CD4-positive, alpha-beta T cell treated with Interferon gamma for 1 hour (primary cell): ENCODE measurements around the gene SNAI3.

Source experiments
- DNase-seq: peaks from one replicate; pipeline ENCODE4 v3.0.0-alpha.2; 2020

Gene SNAI3

DNA sequence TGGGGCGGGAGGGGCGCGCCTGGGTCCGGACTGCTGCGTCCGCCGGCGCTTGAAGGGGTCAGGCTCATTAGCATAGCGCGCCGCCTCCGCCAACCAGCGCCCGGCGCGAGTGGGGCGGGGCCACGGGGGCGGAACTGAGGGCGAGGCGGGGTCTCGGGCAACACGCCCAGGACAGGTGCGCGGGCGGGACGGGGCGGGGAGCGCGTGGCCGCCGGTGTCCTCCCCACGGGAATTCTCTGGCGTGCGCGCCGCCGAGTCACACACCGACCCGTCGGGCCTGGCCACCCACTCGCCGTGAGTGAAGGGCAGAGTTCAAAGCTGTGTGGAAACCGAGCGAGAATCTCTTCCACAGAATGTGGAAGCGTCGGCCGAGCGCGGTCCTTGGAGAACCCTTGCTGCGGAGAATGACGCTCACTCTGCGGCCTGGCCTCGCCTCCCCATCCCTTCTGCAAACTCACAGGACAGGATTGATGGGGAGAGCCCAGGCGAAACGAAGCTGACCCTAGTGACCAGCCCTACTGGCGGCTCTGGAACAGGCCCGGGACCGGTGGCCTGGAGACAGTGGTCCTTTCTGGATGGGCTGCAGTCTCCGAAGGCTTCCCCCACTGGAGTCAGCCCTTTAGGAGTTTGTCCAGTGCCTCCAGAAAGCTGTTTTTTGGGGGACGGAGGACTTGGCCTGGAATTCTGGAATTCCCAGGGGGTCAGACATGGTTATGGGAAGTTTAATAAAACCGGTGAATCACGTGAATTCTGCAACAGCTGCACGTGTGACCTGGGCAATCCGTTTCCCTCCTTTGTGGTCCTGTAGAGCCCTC, at the start of gene SNAI3:
TSS of gene SNAI3 (minus strand) at position 69 of the 815 bp plus-strand sequence. CDS start 101 bp downstream, outside the sequence.
- DNase-seq, result peak; percentile 80

DNA sequence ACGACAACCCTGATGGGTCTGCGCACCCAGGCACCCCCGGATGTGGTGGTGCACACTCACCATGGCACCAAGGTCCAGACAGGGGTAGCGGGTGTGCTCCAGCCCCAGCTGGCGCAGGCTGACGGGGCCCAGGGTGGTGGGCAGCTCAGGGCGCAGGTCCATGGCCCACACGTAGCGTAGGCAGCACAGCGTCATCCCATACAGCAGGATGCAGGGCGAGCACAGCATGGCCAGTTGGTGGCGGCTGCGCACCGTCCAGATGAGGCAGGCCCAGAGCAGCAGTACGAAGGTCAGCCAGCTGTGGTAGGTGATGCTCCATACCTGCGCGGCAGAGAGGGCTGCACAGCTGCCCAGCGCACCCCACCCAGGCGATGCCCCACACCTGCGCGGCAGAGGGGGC, 49.8 kb upstream of the SNAI3 start:
- no peak for DNase-seq

DNA sequence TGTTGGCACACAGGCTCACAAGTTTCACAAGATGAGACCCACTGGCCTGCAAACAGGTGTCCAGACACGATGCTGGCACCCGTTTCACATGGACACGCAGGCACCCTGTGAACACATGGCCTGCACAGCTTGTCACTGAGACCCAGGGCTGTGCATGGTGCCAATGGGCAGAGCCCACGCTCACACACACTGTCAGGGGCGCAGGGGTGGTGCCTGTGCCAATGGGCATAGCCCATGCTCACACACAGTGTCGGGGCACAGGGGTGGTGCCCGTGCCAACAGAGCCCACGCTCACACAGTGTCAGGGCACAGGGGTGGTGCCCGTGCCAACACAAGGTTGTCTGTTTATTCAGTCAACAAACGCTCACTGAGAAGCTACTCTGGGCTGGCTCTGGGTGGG, 49.3 kb upstream of the SNAI3 start:
- DNase-seq, result no peak

DNA sequence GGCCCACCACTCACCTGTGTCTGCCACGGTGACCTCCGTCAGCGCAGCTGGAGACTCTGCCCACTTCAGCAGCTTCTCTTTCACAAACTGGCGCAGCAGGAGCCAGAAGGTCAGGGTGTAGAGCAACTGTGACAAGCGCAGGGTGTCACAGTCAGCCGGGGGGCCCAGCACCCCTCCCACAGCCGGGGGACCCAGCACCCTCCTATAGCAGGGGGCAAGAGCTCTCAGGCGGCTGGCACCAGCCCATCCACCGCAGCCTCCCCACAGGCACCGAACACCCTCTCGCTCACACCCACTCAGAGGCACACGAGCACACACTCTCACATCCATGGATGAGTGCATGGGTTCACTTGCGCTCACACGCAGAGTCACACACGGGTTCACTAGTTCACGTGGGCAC, 48.8 kb upstream of the SNAI3 start:
- DNase-seq, result no peak

DNA sequence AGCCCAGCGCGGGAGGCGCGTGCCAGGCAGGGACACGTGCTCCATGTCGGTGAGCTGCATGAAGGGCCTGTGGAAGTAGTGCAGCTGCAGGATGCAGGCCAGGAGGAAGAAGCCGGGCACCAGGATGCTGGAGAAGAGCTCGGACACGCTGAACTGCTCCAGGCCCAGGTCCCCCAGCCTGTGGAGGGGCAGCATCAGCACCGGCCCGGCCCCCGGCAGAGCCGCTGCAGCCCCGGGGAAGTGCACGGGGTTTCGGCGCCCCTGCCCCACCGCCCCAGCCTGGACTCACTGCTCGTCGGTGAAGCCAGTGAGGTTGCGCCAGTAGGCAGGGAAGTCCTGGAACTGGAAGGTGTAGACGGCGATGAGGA, 48.0 kb upstream of the SNAI3 start:
- no peak for DNase-seq

DNA sequence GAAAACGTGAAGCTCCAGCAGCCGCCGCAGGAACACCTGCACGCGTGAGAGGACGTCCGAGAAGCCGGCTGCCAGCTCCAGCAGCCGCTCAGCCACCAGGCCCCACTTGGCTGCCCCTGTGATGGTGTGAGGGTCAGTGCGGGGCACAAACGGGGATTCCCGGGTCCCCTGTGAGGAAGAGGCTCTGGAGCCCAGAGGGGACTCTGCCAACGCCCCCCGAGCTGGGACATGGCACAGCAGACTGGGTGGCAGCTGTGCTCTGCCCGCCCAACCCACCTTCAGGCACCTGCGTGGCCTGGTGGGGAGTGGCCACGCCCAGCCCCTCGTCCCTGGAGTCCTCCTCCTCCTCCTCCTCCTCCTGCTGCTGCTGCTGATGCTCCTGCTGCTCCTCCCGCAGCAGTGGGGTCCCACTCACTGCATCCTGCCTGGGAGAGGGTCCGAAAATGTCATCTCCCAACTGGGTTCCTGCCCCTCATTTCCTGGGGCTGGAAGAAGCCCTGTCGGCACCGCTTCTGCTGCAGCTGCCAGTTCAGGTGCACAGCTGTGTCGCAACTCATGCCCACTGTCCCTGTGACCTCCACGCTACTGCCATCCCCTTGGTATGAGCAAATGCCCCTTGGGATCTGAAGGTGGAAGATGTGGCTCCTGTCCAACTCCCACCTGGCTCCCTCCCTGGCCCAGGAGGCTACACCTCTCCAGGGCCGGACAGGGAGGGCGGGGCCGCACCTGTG, 47.5 kb upstream of the SNAI3 start:
- DNase-seq, result no peak

DNA sequence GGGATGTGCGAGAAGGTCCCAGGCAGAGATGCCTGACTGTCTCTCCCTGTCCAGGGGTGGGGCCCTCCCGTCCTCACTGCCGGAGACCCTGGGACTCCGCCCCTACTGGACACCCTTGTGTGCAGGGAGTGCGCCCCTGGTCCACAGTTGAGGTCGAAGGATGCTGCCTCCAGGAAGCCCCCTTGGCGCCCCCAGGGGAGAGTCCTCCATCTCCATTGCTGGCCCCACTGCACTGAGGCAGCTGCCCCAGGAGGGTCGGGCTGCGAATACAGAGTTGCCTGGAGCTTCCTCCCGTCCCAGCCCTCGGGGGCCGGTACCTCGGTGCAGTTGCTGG, 46.6 kb upstream of the SNAI3 start:
- no peak for DNase-seq

DNA sequence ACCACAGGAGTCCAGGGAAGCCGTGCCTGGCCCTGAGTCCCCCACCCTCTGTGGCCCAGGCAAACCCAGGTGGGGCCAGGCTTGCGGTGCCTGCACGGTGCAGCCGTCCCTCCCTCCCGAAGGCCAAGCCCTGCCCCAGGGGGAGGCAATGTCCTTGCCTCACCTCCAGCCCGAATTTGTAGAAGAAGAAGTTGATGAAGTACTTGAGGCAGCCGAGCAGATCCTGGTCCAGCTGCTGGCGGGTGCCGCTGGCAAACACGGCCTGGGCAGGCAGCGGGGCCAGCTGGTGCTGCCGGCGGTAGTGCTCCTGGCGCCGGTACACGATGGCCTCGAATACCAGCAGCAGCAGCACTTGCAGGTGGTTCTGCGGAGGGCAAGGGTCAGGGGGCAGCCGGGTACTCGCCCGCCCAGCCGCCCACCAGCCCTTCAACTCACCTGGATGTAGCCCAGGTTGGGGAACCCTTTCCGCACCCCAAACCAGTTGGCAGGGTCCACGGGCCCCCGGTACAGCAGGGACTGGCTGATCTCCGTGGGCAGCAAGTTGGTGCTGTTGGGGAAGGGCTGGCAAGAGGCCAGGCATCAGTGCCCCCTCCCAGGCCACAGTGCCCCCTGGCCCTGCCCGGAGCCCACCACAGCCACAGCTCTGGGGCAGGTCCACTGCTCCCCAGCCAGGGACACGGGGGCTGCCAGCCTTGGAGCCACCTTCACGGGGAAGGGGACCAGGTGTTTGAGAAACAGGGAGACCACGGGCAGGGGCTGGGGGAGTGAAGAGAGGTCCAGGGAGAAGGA, 46.1 kb upstream of the SNAI3 start:
- no peak for DNase-seq

DNA sequence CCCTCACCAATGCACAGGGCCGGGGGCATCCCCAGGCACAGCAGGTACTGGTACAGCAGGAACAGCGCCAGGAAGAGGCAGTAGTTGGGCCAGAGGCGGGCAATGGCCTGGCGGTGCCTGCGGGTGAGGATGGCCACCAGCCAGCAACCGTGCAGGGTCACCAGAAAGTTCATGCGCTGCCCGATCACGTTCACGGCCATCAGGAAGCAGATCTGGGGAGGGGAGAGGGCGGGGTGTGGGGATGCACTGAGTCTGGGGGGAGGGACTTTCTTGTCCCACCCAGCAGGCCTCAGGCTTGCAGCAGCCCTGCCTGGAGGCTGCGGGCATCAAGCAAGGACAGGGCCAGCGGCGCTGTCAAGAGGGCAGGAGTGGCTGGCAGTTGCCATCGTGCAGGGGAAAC, 45.4 kb upstream of the SNAI3 start:
- no peak for DNase-seq

DNA sequence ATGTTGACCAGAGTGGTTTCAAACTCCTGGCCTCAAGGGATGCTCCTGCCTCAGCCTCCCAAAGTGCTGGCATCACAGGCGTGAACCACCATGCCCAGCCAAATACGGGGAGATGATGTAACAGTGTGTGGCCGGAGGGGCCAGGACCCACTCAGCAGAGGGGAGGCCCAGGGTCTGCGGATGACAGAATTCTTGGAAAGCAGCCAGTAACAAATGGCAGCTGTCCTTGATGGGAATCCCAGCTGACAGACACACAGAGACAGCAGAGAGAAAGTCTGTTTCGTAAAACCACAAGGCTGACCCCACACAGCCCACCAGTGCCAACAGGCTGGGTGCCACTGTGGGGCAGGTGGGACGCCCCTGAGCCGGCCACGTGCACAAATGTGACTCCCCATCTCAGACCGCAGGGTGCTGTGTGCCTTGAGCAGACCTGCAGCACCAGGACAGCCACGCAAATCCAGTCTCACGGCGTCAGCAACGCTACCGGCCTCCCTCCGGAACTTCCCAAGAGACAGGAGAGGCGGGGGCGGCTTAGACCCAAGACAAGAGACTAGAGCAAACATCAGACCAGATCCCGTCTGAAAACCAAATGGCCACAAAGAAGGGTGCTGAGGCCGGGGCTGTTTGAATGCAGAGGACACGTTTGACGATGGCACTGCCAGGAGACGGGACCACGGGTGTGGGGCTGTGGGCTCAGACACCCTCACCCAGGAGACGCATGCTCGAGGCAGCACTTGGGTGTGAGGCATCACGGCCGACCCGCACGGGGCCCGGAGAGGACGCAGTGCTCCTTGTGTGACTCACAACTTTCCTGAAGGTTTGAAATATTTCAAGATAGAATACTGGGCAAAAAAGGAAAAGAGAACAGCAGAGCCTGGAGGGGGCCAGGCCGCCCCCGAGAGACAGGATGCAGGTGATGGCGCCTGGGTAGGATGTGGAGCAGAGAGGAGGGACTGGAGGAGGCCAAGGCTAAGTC, 44.6 kb upstream of the SNAI3 start:
- DNase-seq, result no peak

DNA sequence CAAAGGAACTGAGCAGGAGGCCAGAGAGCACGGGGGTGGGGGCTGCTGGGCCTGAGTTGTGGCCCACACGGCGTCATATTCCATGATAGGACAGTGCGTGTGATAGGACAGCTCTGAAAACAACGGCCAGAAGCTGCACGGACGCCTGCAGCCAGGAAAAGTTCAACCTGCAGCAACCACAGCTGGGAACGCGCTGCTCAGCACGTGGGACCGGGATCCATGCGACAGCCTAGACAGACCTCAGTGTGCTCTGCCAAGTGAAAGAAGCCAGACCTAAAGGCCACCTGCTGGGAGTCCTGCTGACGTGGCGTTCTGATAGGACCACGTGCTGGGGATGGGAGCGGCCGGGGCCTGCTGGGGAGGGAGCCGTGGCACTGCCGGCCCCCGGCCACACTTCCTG, 41.6 kb upstream of the SNAI3 start:
- no peak for DNase-seq

DNA sequence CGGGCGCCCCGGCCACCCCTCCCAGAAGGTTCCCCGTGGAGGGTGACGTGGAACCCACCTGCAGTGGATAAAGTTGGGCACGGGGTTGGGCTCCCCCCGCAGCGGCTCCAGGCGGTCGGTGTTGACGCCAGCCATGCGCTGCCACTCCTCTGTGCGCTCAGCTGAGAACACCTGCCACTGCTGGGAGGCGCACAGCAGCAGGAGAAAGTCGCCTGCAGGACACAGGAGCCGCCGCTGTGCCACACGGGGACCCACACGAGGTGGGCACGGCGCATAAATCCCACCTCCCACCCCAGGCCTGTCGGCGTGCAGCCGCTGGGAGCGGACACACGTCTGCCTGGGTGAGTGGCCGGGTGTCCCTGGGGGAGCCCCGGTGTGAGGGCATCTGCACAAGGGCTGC, 40.7 kb upstream of the SNAI3 start:
- DNase-seq, result no peak

DNA sequence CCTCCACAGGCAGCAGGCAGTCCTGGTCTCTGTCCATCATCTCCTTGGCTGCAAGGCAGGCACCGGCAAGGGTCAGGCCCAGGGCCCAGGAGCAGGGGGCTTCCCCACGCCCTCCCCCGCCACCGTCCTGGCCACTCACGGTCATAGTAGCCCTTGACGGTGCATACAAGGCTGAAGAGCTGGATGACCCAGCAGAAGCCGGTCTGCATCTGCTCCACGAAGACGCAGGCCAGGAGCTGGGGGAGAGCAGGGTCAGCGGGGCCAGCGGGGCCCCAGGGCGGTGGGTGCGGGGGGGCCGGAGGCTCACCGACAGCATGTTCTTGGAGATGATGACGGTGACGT, 40.1 kb upstream of the SNAI3 start:
- no peak for DNase-seq

DNA sequence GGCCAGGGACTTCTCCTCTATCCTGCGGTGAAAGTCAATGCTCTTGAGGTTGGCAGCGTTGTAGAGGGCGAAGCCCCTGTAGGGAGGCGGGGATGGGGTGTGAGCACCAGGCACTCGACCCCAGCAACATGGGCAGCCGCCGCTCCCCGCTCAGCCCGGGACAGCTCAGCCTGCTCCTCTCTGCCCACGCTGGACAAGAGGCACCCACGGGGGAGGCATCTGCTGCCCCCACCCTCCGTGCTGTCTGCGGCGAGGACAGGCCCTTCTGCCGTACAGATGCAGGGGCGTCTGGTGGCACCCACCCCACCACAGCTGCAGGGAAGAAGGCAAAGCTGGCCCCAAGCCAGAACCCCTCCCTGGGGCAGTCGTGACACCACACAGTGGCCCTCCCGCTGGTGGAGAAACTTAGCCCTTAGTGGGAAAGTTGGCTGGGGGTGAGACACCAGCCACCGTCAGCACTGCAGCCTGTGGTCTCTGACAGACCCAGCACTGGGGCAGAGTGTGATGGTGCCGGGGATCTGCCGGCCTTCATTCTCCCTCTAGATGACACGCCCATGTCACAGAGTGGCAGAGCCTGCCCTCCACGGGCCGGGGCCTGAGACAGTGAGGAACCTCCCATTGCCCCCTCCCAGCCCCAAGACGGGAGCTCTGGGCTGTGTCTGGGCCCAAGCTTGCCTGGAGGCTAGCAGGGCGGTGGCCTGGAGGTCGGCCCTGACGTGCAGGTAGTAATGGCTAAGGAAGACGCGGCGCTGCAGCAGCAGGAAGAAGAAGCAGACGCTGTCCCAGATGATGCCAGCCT, 39.5 kb upstream of the SNAI3 start:
- no peak for DNase-seq

DNA sequence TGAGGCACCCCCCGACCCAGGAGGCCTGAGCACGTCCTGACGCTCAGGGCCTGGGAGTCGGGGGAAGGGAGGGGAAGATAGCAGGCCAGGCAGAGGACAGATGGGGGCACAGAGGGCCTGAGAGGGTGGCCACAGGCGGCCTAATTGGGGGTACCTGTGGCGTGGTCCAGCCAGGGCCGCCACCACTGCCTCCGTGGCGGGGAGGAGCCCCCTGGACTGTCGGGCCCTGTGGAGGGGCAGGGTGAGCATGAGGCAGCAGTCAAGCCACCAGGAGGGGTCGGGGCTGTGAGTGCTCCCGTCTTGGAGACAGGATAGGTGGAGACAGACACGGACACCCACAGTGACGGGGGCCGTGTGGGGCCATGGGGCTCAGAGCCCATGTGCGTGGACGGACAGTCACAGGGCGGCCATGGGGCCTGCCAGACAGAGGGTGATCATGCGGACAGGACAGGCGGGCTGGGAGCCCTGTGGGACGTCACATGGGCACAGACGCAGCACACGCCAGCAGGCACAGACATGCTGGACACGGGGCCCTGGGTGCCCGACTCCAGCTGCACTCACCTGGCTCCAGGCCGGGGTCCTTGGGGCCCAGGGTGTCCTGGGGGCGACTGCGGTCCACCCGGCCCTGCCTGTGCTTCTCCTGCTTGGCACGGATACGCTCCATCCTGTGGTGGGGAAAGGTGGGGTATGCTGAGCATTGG, 38.7 kb upstream of the SNAI3 start:
- DNase-seq, result no peak

DNA sequence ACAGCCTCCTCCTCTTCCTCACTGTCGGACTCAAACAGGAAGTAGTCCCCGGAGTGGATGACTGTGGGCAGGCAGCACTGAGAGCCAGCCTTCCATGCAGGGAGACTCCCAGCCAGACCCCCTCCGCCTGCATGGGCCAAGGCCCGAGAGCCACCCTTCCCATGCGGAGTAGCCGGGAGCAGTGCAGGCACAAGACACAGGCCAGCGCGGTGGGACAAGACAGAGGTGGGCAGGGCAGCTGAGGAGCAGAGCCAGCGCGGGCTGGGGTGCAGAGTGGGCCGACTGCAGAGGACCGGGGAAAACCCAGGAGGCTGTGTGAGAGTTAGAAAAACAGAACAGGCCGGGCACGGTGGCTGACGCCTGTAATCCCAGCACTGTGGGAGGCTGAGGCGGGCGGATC, 37.6 kb upstream of the SNAI3 start:
- no peak for DNase-seq

DNA sequence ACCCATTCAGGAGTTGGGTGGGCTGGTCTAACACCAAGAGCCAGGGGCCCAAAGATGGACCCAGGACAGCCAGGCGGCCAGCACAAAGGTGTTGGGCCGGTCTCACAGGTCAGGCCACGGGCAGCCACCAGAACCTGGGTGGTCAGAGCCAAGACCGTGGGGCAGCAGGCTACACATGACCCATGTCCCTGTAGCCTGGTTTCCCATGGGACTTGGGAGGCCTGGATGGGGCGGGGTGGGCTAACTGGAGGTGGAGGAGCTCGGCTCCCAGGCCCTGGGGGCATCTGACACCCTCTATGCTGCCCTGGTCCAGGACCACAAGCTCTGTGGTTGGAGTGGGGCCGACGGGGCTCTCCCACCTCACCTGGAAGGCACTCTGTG, 37.2 kb upstream of the SNAI3 start:
- no peak for DNase-seq

DNA sequence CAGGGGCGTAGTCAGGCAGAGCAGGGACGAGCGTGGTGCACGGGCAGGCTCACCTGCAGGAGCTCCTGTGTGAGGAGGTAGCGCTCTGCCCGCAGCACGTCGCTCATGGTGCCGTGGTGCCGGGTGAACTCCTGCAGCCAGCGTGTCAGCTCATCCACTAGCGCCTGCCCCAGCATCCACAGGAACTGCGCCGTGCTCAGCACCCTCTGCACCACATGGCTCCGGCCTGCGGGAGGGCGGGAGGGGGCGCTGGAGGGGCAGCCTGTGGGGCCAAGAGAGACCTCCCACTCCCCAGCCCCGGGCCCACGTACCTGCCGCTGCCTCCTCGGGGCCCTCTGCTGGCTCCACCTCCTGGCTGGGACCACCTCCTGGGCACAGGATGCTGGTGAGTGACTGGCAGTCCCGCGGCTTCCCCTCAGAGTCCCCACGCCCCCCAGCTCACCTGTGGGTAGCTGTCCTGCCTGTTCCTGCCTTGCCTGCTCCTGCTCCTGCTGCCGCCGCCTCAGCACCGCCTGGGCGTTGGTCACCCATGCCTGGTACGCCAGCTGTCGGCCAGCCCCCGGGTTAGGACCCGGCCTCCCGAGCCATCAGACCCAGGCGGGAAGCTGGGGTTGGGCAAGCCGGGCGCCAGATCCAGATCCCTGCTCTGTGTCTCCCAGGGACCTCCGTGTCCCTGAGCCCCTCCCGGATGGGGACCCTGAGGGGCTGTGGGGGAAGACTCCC, 36.6 kb upstream of the SNAI3 start:
- no peak for DNase-seq

DNA sequence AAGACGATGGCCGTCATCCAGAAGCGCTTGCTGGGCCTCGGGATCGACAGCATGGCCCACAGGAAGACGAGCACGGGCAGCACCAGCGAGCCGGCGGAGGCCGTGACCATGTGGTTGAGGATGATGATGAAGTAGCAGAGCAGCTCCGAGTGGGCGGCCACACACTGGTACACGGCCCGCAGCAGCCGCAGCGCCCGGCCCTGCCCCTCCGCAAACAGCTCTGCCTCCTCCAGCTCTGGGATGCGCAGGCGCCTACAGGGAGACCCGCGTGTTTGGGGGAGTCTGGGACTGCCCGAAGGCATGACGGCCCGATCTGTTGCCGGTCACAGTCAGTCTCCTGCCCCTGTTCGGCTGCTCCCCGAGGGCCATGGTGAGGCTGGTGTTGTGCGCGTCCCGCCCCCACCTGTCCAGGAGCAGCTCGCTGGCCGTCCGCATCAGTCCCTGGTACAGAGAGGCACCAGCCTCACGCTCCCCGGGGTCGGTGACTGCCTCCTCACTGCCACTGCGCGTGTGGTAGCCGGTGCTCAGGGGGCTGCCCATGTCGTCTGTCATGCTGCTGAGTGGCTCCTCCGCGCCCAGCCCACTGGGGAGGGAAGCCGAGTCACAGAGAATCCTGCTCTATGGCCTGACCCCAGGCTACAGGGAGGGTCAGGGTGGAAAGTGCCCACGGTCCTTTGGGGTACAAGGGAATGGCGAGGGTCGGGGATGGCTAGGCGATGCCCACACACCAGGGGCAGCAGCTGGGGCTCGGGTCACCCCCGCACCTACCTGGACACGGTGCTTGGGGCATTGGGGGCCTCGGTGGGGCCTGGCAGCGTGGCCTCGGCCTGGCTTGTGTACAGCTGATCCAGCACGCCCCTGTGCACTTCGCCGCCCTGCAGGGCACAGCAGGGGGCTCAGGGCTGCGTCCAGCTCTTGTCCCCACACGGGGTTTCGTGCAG, 35.8 kb upstream of the SNAI3 start:
- DNase-seq, result no peak
